GM19023 (cell line): ENCODE results near the gene PCED1A.
"Not testable (repeated sequence)": the region's sequence is repeated elsewhere in the genome, so short reads cannot be mapped to it uniquely, and the experiment has no call there.

Experiments used
- ATAC-seq: cut with Tn5 transposase; IDR thresholded peaks from one replicate; pipeline ENCODE4 v1.9.1; 2021; ENCODE audit warnings: mild to moderate bottlenecking, moderate library complexity; ENCODE audit not compliant: unreplicated experiment

PCED1A gene

DNA sequence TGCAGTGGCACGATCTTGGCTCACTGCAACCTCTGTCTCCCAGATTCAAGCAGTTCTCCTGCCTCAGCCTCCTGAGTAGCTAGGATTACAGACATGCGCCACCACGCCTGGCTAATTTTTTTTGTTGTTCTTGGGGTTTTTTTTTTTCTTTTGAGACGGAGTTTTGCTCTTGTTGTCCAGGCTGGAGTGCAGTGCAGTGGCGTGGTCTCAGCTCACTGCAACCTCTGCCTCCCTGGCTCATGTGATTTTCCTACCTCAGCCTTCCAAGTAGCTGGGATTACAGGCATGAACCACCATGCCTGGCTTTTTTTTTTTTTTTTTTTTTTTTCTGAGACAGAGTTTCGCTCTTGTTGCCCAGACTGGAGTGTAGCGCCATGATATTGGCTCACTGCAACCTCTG lies 9.2 kb downstream of the PCED1A start:
- not testable (repeated sequence) for ATAC-seq

GRCh38 chr20:2829376-2829775 lies 11.1 kb downstream of the PCED1A start:
- ATAC-seq: no peak

DNA sequence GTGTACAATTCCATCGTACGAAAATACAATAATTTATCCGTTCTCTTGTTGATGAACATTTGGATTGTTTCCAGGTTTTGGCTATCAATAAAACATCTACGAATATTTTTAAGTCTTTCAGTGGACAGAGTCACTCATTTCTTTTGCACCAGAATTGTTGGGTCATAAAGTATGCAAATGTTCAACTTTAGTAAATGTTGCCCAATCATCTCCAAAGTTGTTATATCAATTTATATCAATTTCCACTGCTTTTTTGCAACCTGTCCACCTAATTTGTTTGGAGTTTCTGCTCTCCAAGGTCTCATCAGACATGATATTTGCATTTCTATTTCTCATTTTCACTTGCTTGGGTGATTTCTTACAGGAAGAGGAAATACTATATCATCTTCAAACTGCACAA lies 13.8 kb downstream of the PCED1A start:
- no peak for ATAC-seq

DNA sequence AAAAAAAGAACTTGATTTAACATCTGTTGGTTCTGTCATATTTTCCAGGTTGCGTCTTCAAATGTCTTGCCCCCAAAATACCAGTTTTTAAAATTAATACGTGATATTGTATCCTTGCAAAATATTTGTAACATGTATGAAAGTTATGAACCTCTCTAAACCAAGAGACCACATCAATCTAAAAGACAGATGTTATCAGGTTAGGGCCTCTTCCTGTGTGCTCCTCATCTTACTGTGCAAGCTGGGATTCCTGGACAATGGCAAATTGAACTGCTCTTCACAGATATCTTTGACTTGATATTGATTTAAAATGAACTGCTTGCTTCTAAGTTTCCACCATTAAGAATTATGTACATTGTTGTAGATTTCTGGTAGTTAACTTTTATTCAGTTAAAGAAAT lies 14.7 kb downstream of the PCED1A start:
- no peak for ATAC-seq

DNA sequence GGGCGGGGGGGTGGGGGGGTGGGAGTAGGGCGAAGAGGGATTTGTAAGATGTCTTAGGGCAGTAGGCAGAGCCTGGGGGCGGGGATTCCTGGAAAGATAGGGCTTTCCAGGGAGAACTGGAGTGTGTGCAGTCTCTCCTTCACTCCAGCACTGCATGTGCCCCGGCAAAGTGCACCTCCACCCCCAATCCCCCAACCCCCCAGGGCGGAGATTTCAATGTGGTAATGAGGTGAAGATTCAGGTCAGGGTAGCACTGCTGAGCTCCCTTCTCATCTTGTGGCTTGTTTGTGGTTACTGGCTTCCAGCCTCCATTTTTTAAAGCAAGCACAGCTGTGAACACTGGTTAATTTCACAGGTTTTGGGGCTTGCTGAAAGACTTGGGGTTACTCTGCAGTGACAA lies 18.4 kb downstream of the PCED1A start:
- no peak for ATAC-seq

DNA sequence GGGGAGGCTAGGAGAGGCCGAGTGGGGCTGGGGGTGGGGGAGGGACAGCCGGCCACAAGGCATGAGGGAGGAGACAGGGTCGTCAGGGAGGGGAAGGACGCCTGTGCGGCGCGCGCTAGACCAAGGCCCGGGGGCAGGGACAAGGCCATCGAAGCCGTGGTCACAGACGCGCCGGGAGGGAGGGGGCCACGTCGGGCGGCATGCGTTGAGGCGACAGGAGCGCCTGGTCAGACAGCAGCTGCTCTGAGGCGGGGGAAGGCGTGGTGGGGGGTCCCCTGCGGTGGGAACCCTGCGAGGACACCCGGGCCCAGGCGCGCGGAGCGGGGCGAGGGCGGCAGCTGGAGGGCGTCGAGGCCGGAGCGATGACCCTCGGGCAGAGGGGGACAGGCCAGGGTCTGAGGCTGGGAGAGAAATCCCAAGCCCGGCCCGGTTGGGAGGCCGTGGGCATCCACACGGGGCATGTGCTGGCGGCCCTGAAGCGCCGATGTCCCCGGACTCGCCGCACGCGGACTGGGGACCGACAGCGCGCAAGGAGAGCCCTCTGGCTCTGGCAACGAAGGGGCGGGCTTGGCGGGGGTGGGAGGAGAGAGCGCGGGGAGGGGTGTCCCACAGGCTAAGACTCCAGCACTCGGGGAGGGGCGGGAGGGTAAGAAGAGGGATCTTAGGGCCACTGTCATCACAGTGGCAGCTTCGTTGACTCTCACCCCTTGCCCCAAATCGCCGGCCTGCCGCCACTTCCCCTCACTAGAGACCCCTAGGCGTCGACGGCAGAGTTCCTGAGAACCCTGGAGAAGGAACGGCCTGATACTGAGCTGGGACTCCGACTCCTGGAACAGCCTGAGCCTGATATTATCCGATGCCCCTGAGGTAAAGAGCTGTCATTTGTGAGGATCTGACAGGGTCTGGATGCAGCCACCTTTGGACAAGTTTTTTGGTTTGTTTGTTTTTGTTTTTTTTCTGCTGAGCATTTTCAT lies 19.3 kb downstream of the PCED1A start:
- ATAC-seq: no peak

DNA sequence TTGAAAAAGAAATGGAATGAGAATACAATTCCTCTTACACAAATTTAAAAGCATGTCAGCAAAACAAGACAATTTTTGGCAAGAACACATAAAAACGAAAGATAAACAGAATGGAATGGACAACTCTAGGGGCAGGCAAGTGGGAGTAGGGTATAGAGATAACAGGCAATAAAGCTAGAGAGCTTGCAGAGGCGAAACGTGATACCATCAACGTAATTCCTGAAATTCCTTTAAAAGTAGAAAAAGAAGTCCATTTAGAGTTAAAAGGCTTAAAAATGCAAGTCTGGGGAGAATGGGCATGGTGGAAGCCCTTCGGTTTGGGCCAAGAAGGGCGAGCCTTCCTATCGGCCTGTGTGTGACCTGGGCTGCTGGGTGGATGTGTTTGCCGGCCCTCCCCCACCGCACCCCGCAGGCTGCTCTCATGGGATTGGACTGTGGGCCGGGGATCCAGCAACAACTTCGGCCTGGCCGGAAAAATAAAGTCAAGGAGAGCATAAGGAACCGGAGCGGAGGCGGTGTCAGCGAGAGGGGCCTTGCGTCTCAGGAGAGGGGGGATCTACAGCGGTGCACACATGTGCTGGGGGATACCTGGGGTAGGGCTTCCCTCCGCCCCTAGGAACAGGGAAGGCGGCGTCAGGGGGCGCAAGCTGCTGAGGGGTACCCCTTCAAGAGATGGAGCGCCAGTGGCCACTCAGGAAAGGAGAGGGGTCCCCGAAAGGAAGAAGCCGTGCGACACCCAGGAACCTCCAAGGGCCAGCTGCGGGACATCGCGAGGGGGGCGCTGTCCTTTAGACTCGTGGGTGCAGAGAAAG lies 20.2 kb downstream of the PCED1A start:
- ATAC-seq: no peak

DNA sequence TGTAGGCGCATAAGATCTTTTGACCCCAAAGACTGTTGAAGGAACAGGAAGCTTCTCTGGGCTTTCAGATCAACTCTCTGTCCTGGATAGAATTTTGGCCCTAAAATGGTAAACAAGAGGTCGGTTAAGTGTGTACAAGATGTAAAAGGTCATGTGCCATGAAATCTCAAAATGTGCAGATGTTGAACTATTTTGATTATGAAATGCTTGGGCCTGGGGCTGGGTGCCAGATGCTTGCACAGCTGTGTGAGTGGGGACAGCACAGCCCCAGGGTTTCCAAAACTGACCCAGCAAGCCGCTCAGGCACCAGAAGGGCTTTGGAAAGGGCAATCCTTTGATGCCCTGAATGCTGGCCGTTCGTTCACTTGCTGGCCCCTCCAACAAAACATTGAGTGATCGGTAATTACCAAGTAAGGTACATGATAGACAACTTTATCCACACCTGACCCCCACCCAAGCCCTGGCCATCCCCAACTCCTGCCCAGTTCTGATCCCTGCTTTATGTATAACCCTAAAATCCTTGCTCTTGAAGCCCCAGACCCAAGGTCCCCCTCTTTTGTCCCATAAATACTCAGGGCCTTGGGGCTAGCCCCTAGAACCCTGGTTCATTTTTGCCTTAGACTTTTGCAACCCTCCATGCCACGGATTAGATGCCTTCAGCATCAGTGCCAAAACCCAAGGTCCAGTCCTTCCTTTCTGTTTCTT lies 22.4 kb downstream of the PCED1A start:
- ATAC-seq: no peak

DNA sequence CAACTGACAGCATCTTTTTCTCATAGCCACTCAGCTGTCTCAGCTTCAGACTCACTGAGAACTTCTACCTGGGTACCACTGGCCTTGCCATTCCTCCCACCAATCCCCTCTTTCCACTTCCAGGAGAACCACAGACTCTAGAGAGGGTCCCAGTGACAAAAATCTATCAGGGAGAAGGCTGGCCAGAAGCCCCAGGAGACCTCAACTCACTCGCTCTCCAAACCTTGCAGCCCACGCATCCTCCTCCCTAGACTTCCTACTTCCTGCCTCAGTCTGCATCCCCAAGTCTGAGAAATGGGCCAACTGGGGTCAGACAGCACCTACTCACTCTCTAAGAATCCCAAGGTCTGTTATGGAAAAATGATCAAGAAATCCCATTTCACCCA lies 23.1 kb downstream of the PCED1A start:
- ATAC-seq: no peak

GRCh38 chr20:2816583-2817340 lies 23.7 kb downstream of the PCED1A start:
- no peak for ATAC-seq

DNA sequence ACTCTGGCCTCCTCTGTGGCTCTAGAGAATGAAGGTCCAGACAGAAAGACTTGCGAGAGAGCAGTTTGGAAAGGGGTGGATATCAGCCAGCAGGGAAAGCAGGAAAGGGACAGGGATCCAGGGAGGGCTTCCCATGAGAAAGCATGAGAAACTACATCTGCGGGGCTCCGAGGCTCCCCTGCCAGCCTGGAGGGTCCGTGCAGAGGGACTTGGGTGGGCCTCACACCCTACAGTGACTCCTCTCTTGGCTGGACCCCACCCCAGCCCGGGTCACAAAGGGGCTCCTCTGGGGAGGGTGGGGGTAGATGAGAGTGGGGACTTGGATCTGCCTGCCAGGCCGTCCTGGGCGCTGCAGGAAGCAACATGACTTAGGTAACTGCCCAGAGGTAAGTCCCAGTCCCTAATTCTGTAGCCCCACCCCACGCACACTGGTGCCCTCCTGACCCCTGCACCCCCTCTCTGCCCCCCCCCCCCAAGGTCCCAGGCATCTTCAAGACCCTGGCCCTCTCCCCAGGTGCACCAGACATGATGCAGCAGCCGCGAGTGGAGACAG lies 24.3 kb downstream of the PCED1A start, which contains the start of gene TMEM239:
TMEM239 (plus strand) TSS at position 335 of the 553 bp plus-strand sequence; CDS start at position 526, 191 bp downstream.
- no peak for ATAC-seq

DNA sequence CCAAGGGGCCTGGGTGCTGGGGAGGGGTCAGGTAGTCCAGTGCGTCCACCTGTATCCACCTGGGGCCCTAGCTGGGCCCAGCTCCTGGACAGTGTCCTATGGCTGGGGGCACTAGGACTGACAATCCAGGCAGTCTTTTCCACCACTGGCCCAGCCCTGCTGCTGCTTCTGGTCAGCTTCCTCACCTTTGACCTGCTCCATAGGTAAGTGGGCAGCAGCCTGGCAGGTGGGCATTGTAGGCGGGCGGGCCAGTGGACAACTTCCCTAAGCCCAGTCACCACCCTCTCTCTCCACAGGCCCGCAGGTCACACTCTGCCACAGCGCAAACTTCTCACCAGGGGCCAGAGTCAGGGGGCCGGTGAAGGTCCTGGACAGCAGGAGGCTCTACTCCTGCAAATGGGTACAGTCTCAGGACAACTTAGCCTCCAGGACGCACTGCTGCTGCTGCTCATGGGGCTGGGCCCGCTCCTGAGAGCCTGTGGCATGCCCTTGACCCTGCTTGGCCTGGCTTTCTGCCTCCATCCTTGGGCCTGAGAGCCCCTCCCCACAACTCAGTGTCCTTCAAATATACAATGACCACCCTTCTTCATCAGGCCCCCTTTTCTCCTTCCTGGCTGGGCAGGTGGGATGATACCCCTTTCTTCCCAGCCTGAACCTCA lies 25.1 kb downstream of the PCED1A start:
- no peak for ATAC-seq

DNA sequence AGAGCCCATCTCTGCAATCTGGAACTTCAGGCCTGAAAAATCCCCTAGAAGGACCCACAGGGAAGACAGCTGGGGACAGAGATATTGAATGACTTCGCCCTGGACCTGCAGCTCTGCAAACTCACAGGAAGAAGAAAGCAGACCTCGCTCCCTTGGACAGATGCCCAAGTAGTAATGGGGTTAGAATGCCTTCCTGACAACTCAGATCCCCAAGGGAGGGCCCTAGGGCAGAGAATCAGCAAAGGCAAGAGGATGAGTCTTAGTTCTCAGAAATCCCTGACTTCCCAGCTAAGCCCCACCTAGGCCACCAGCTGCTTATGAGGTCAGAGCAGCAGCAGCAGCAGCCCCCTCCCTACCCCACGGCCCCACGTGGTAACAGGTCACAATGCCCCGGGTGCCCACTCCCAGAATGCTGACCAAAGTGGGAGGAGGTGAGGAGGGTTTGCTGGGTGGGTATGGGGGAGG lies 25.8 kb downstream of the PCED1A start, which contains the start of gene C20orf141:
C20orf141 (plus strand) TSS at position 401 of the 465 bp plus-strand sequence. CDS start 198 bp downstream, outside the sequence.
- no peak for ATAC-seq

DNA sequence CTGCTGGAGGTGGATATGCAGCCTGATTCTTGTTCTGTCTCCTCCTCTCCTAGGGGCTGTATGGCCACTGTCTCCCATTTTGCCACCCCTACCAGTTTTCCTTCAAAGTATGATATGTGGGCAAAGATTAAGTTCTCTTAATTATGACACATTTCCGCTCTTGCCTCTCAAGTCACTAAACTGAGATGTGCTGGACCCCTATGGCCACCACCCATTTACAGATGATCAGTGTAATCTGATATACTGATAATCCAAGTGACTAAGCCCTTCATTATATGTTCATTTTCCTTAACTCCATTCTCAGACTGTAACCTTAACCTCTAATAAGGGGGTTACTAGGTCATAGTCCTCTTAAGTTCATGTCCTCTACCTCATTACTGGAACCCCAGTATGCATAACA lies 26.4 kb downstream of the PCED1A start:
- ATAC-seq: no peak

DNA sequence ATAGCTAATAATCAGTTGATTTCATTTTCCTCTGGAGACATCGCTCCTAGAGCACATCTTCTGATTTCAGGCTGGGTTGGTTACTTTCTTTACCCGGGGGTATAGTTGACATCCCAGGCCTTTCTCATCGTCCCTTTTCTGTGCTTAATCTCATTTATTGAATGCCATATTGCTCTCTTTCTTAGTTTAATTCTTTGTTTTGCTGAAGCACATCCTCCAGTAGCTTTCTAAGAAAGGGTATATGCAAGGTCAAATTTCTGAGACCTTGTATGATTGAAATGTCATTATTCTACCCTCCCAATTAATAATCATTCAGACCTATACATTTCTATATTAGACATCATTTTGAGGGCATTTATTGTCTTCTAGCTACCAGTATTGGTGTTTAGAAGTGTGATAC lies 28.3 kb downstream of the PCED1A start:
- ATAC-seq: no peak

DNA sequence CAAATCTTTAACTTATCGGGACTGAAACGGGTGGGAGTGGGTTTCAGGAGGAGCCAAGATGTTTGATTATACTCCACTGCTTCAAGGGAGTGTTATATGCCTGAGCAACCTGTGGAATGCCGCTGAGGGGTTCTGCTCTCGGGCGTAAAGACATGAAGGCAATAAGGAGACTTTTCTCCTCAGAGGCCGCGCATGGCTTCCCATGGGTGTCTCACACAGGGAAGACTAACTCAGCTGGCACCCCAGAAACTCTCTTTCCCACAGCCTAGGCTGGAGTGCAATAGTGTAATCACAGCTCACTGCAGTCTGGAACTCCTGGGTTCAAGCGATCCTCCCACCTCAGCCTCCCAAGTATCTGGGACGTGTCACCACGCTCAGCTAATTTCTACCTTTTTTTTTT lies 30.8 kb downstream of the PCED1A start:
- no peak for ATAC-seq

GRCh38 chr20:2807929-2808328 lies 32.5 kb downstream of the PCED1A start:
- ATAC-seq: not testable (repeated sequence)

DNA sequence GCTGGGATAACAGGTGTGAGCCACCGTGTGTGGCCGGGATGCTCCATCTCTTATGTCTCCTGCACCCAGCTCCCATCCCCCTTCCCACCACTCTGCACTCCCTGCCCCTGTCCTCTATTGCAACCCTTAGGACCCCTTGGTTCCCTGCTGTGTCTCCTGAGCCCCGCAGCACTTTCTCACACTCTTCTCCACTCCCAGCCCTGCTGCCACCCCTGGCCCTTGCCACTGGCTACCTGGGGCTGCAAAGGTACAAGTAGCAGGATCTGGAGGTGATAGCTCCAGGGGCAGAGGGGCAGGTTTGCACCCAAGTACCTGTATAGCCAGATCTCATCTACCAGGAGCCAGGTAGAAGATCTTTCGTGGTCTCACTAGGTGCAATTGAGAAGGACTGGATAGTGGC lies 33.4 kb downstream of the PCED1A start:
- no peak for ATAC-seq

- no peak for ATAC-seq
Measured at GRCh38 chr20:2806351-2806701, 34.1 kb downstream of the PCED1A start.
